IMR-90 (cell line): Measurements from ENCODE around the gene GPR21. TPM values are rescaled to one million over a fixed set of nuclear protein-coding genes. Genes with fewer than 3 reads are reported as not detected.
A peak's percentile ranks its signal among the peaks of the same experiment; 100 is the strongest.

Source experiments
- ATAC-seq: fragments of 200-7000 bp; cut with Tn5 transposase; 2 replicates; pipeline ENCODE4 v1.9.1; 2020; ENCODE audit warnings: low read depth, mild to moderate bottlenecking, moderate library complexity
- BruUV-seq: library from RNA; stranded (reverse); fragments of 400-500 nt; replicated peaks from 2 replicates; lab custom pipeline; 2021; lab: Mats Ljungman, UMichigan
- CTCF ChIA-PET: fragments of 300-600 bp; formaldehyde crosslinking; extraction: SDS; loops from one replicate; lab custom pipeline; 2021; ENCODE audit warnings: antibody characterized with exemption; lab: Yijun Ruan, JAX
- POLR2A ChIA-PET: fragments of 300-600 bp; sonication (Branson Sonifier 250); formaldehyde crosslinking; loops from one replicate; lab custom pipeline; 2022; ENCODE audit warnings: antibody characterized with exemption; ENCODE audit not compliant: unreplicated experiment; lab: Charles Lee
- DNase-seq: peaks from one replicate; pipeline ENCODE4 v3.0.0; 2013
- H2AFZ ChIP-seq: replicated peaks from 2 replicates; pipeline ENCODE3; 2013; ENCODE audit warnings: low read length, mild to moderate bottlenecking; ENCODE audit not compliant: poor library complexity
- H2AK5ac ChIP-seq: 2 replicates; pipeline ENCODE4 v1.6.1; 2013; ENCODE audit warnings: low read depth, low read length, inconsistent platforms
- H2AK9ac ChIP-seq: replicated peaks from 2 replicates; pipeline ENCODE3; 2013; ENCODE audit warnings: mild to moderate bottlenecking, low read depth, low read length, moderate library complexity; ENCODE audit not compliant: poor library complexity
- H2BK120ac ChIP-seq: 2 replicates; pipeline ENCODE4 v1.6.1; 2013; ENCODE audit warnings: low read depth, low read length, inconsistent platforms
- H2BK15ac ChIP-seq: 3 replicates; pipeline ENCODE4 v1.6.1; 2013; ENCODE audit warnings: low read depth, low read length, inconsistent platforms
- H2BK20ac ChIP-seq: 2 replicates; pipeline ENCODE4 v1.6.1; 2013; ENCODE audit warnings: low read depth, mild to moderate bottlenecking, inconsistent platforms, low read length, moderate library complexity
- H2BK5ac ChIP-seq: 2 replicates; pipeline ENCODE4 v1.6.1; 2013; ENCODE audit warnings: mild to moderate bottlenecking, low read depth, low read length, inconsistent platforms; ENCODE audit not compliant: poor library complexity, severe bottlenecking
- H3K14ac ChIP-seq: replicated peaks from 2 replicates; pipeline ENCODE4 v1.6.1; 2013; ENCODE audit warnings: low read depth, low read length, inconsistent platforms
- H3K18ac ChIP-seq: 2 replicates; pipeline ENCODE4 v1.6.1; 2013; ENCODE audit warnings: low read depth, low read length, control low read depth
- H3K23ac ChIP-seq: 2 replicates; pipeline ENCODE4 v1.6.1; 2013; ENCODE audit warnings: low read depth, low read length, inconsistent platforms
- H3K27ac ChIP-seq: 2 replicates; pipeline ENCODE4 v1.5.1; 2013; ENCODE audit warnings: mild to moderate bottlenecking, control low read depth, low read length; ENCODE audit not compliant: insufficient read depth
- H3K27me3 ChIP-seq: 2 replicates; pipeline ENCODE4 v1.6.1; 2013; ENCODE audit warnings: low read length; ENCODE audit not compliant: control insufficient read depth, insufficient read depth
- H3K36me3 ChIP-seq: 2 replicates; pipeline ENCODE4 v1.6.1; 2013; ENCODE audit warnings: low read length, mixed read lengths; ENCODE audit not compliant: control insufficient read depth, insufficient read depth
- H3K4ac ChIP-seq: 2 replicates; pipeline ENCODE4 v1.6.1; 2013; ENCODE audit warnings: low read depth, low read length, inconsistent platforms
- H3K4me1 ChIP-seq: 2 replicates; pipeline ENCODE4 v1.6.1; 2013; ENCODE audit warnings: low read length, mixed read lengths; ENCODE audit not compliant: control insufficient read depth, insufficient read depth
- H3K4me2 ChIP-seq: 2 replicates; pipeline ENCODE4 v1.6.1; 2013; ENCODE audit warnings: low read depth, mild to moderate bottlenecking, control low read depth, low read length, moderate library complexity
- H3K4me3 ChIP-seq: 2 replicates; pipeline ENCODE4 v1.5.1; 2013; ENCODE audit warnings: low read depth, mild to moderate bottlenecking, control low read depth, low read length, moderate library complexity; ENCODE audit not compliant: insufficient read depth
- H3K56ac ChIP-seq: 2 replicates; pipeline ENCODE4 v1.6.1; 2013; ENCODE audit warnings: low read length, inconsistent platforms; ENCODE audit not compliant: insufficient read depth; ENCODE audit errors: extremely low read depth
- H3K79me1 ChIP-seq, 2 experiments: 2 replicates each; pipeline ENCODE4 v1.6.1; 2013; ENCODE audit warnings: low read length in 2 of 2, inconsistent platforms in 1 of 2, low read depth in 1 of 2
- H3K9ac ChIP-seq: 2 replicates; pipeline ENCODE4 v1.6.1; 2013; ENCODE audit warnings: low read depth, low read length, control low read depth
- H3K9me1 ChIP-seq: 2 replicates; pipeline ENCODE4 v1.6.1; 2013; ENCODE audit warnings: low read length, inconsistent platforms; ENCODE audit not compliant: insufficient read depth
- H3K9me3 ChIP-seq: 2 replicates; pipeline ENCODE4 v1.6.1; 2013; ENCODE audit warnings: low read length; ENCODE audit not compliant: control insufficient read depth, insufficient read depth
- H4K20me1 ChIP-seq: 2 replicates; pipeline ENCODE4 v1.6.1; 2013; ENCODE audit warnings: low read length, inconsistent platforms; ENCODE audit not compliant: insufficient read depth
- H4K5ac ChIP-seq: 2 replicates; pipeline ENCODE4 v1.6.1; 2013; ENCODE audit warnings: mild to moderate bottlenecking, low read depth, low read length, control low read depth
- H4K8ac ChIP-seq, 2 experiments: 2 replicates each; pipeline ENCODE4 v1.6.1; 2013; ENCODE audit warnings: low read depth in 2 of 2, low read length in 2 of 2, control low read depth in 1 of 2, inconsistent platforms in 1 of 2
- H4K91ac ChIP-seq: 2 replicates; pipeline ENCODE4 v1.6.1; 2013; ENCODE audit warnings: low read depth, low read length, inconsistent platforms; ENCODE audit not compliant: insufficient read depth
- CEBPB ChIP-seq: IDR thresholded peaks from 2 replicates; pipeline ENCODE4 v1.6.1; 2012; ENCODE audit warnings: low read depth, low read length, improper control_type of control experiment
- NFE2L2 ChIP-seq: fragments of 150-350 bp; IDR thresholded peaks from 2 replicates; pipeline ENCODE4 v1.6.1; 2016; ENCODE audit warnings: low read depth, mild to moderate bottlenecking, low read length
- WGBS, 2 experiments: methylation state at CpG; one replicate each; pipeline versions ENCODE4 v1.1.5 to v1.1.7; 2013; ENCODE audit warnings: missing lambda C conversion rate in 2 of 2; ENCODE audit not compliant: insufficient read length in 1 of 2; ENCODE audit errors: extremely low coverage in 2 of 2; 5-methylcytosine and 5-hydroxymethylcytosine counted together
- dilution Hi-C: fragments of 300-500 bp; cut with HindIII; formaldehyde crosslinking; loops from one replicate; pipeline ENCODE4 v1.14.3; 2018; ENCODE audit warnings: low sequenced_read_pairs; ENCODE audit not compliant: unreplicated experiment
- in situ Hi-C: fragments of 300-500 bp; cut with MboI; formaldehyde crosslinking; loops from 3 replicates; pipeline ENCODE4 v1.14.3; 2019; ENCODE audit warnings: low sequenced_read_pairs, inconsistent platforms, mixed read lengths
- intact Hi-C: fragments of 100-400 bp; cut with micrococcal nuclease; formaldehyde crosslinking; loops from 2 replicates; pipeline ENCODE4 v1.10.0; 2022
- polyA plus RNA-seq, 3 experiments: library from polyadenylated mRNA; depleted of rRNA; stranded (reverse); fragments of >200 nt; gene quantifications; 2 replicates each; pipeline ENCODE4 v1.2.3, GENCODE V29; 2012; ENCODE audit warnings: low replicate concordance in 1 of 3
- total RNA-seq: library from RNA; depleted of rRNA; stranded (reverse); fragments of >200 nt; gene quantifications from 2 replicates; pipeline ENCODE4 v1.2.3, GENCODE V29; 2012

The GPR21 gene
- total and polyA plus RNA-seq, 2 of the 4 experiments (the other 2 are of a cell fraction), result 0.90 TPM; not detected in 1

DNA sequence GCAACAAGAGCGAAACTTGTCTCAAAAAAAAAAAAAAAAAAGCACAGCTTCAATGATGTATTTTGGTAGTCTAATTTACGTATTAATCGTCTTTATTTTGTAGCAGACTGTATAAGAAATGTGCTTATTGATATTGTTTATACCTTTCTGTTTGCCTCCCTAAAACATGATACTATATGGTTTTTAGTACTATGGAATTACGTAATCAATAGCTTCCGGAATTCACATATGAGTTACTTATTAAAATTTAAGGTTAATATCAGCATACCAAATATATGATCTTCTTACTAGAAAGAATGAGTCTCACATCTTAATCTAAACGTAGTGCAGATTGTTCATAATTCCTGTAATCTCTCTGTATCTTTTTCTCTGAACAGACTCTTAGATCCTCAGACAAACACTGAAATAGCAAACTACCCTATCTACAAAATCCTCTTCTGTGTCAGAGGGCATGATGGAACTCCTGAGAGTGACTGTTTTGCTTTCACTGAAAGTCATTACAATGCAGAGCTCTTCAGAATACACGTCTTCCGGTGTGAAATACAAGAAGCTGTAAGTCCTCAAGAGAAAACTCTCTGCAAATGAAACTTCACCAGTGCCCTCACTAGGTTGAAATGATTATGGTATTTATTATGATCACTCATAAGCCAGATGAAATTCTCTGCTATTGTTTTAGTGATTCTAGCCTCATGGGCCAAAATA lies 44.4 kb upstream of the GPR21 start:
- POLR2A ChIA-PET, result no interaction called here
- H3K79me1 ChIP-seq, result peaks cover 5 to 19% of the 10 kb centered on the region in 2 experiments; a peak in 3 of 4 replicates
- H2BK5ac ChIP-seq, result no peak overlapping the region
- no peak overlapping the region for H3K18ac ChIP-seq
- peaks cover 3% of the 10 kb centered on the region; the same call in 1 of the 2 replicates for H4K20me1 ChIP-seq
- no peaks in the 10 kb centered on the region for H3K9me3 ChIP-seq
- 0 out of 2 replicates have a peak, but pooled peaks cover 2% of the 10 kb centered on the region for H3K9me1 ChIP-seq
- no peak overlapping the region for H2AK9ac ChIP-seq
- dilution Hi-C loops, result loop anchor here (25.0 kb wide), 1 partner anchor 102 kb away; no protein-coding TSS in a partner anchor
- H3K4me3 ChIP-seq, result no peak overlapping the region
- no peak overlapping the region for H3K9ac ChIP-seq
- H4K8ac ChIP-seq, result no peak overlapping the region
- no peak overlapping the region for H4K91ac ChIP-seq
- H2BK15ac ChIP-seq, result no peak overlapping the region
- DNase-seq (no peak), ATAC-seq (no peak)
- H3K27me3 ChIP-seq, result no peaks in the 10 kb centered on the region
- in situ Hi-C loops, result loop anchor here (10.0 kb wide), 1 partner anchor 134 kb away; no protein-coding TSS in a partner anchor
- peaks cover 20% of the 10 kb centered on the region for H3K36me3 ChIP-seq
- no peak overlapping the region for H3K27ac ChIP-seq
- no peak overlapping the region for H4K5ac ChIP-seq
- no TSS peak for BruUV-seq
- TF ChIP-seq NFE2L2, result no peak
- peak; percentile 30; the same call in 1 of the 2 replicates for TF ChIP-seq CEBPB
- no peak overlapping the region for H2BK120ac ChIP-seq
- intact Hi-C loops, result no loop called here
- H2BK20ac ChIP-seq, result no peak overlapping the region
- H3K4ac ChIP-seq, result no peak overlapping the region
- no peak overlapping the region for H3K56ac ChIP-seq
- no peak overlapping the region for H3K23ac ChIP-seq
- H2AFZ ChIP-seq, result no peak overlapping the region
- H2AK5ac ChIP-seq, result no peak overlapping the region
- WGBS, 2 experiments, result no CpG with 5 or more reads among the region's 8 CpGs
- H3K14ac ChIP-seq, result no peak overlapping the region
- no peak overlapping the region for H3K4me2 ChIP-seq
- no peaks in the 10 kb centered on the region for H3K4me1 ChIP-seq
- CTCF ChIA-PET, result no interaction called here
